ENCODE measurements around the gene SCN2B. TPM values are rescaled to one million over a fixed set of nuclear protein-coding genes. Genes with fewer than 3 reads are reported as not detected.

Gene SCN2B
- polyA plus RNA-seq, 1 donor from 2014 or later, result 1.1 TPM

DNA sequence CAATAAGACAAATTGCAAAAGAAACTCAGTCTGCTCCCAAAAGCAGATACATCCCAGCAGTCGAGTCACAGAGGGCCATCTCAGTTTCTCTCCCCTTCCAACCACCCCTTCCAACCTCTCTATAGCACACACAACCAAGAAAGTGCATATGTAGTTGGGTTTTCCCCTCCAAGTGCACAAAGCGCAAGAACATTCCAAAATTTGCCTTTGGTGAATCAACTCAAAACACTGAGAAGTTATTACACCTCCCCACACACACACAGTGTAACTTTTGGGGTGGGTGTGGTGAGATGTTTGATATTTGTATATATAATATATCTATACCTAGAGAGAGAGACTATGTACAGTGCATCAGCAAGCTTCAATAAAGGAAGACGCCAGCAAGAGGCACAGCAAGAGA is 13.6 kb downstream of the SCN2B start:
- peaks cover 12% of the 10 kb centered on the region for H3K27me3 ChIP-seq (ENCODE audit: insufficient read depth, low read depth, low read length)
- no peak overlapping the region for H3K4me2 ChIP-seq (ENCODE audit: low read length)
- H3F3A ChIP-seq (ENCODE audit: insufficient read depth, low read length, poor library complexity, severe bottlenecking), result no peaks in the 10 kb centered on the region
- no peaks in the 10 kb centered on the region for H4K20me1 ChIP-seq (ENCODE audit: insufficient read depth)
- no peaks in the 10 kb centered on the region for H3K79me2 ChIP-seq (replicated peaks; ENCODE audit: insufficient read depth, low read length)
- no peaks in the 10 kb centered on the region for H3K9me2 ChIP-seq (ENCODE audit: insufficient read depth, low read length)
- no peak overlapping the region for H3K27ac ChIP-seq (ENCODE audit: low read length)
- no peak for TF ChIP-seq RAD21 (conservative IDR thresholded peaks at IDR 0.05)
- no peak for TF ChIP-seq TAF1 (IDR thresholded peaks at IDR 0.05; ENCODE audit: low read depth)
- no peak for TF ChIP-seq EP300 (conservative IDR thresholded peaks at IDR 0.05; ENCODE audit: poor library complexity, severe bottlenecking)
- no peak for TF ChIP-seq POLR2AphosphoS5 (IDR thresholded peaks at IDR 0.05)
- TF ChIP-seq REST (IDR thresholded peaks at IDR 0.05; ENCODE audit: borderline replicate concordance), result no peak
- no peak for TF ChIP-seq MXI1 (conservative IDR thresholded peaks at IDR 0.05; ENCODE audit: poor library complexity, severe bottlenecking)
- TF ChIP-seq, protein P1, sequence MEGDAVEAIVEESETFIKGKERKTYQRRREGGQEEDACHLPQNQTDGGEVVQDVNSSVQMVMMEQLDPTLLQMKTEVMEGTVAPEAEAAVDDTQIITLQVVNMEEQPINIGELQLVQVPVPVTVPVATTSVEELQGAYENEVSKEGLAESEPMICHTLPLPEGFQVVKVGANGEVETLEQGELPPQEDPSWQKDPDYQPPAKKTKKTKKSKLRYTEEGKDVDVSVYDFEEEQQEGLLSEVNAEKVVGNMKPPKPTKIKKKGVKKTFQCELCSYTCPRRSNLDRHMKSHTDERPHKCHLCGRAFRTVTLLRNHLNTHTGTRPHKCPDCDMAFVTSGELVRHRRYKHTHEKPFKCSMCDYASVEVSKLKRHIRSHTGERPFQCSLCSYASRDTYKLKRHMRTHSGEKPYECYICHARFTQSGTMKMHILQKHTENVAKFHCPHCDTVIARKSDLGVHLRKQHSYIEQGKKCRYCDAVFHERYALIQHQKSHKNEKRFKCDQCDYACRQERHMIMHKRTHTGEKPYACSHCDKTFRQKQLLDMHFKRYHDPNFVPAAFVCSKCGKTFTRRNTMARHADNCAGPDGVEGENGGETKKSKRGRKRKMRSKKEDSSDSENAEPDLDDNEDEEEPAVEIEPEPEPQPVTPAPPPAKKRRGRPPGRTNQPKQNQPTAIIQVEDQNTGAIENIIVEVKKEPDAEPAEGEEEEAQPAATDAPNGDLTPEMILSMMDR (IDR thresholded peaks at IDR 0.05; ENCODE audit: poor library complexity, severe bottlenecking), result no peak
- TF ChIP-seq EZH2 (IDR thresholded peaks at IDR 0.05; ENCODE audit: borderline replicate concordance, insufficient read depth, low read length, poor library complexity, severe bottlenecking), result no peak
- no peak for TF ChIP-seq SMC3 (conservative IDR thresholded peaks at IDR 0.05; ENCODE audit: poor library complexity)
- H2AFZ ChIP-seq (ENCODE audit: low read depth, low read length), result no peak overlapping the region
- H3K9me3 ChIP-seq (ENCODE audit: low read length), result no peaks in the 10 kb centered on the region
- H3K4me3 ChIP-seq (ENCODE audit: low read length), result no peak overlapping the region
- H3K36me3 ChIP-seq (ENCODE audit: insufficient read depth, low read length), result no peaks in the 10 kb centered on the region
- H3K9ac ChIP-seq (ENCODE audit: low read length), result no peak overlapping the region

DNA sequence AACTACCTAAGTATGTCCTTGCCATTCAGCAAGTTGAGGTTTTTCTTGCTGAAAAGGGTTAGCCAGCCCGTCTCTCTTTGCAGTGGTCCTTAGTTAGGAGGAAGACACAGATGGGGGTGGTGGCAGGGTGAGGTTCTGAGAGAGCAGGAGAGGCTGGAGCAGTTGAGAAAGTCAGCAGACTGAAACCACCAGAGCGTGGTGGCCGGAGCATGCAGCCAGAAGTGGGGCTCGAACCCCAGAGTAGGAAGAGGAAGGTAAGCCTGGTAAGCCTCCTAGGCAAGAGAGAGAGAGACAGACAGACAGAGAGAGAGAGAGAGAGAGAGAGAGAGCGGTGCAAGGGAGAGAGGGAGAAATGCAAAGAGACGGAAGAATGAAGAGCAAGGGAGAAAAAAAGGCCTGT is 14.7 kb downstream of the SCN2B start:
- no peaks in the 10 kb centered on the region for H3F3A ChIP-seq (ENCODE audit: insufficient read depth, low read length, poor library complexity, severe bottlenecking)
- peaks cover 23% of the 10 kb centered on the region for H3K27me3 ChIP-seq (ENCODE audit: insufficient read depth, low read depth, low read length)
- TF ChIP-seq SMC3 (conservative IDR thresholded peaks at IDR 0.05; ENCODE audit: poor library complexity) (no peak), POLR2AphosphoS5 (IDR thresholded peaks at IDR 0.05) (no peak), EP300 (conservative IDR thresholded peaks at IDR 0.05; ENCODE audit: poor library complexity, severe bottlenecking) (no peak), TAF1 (IDR thresholded peaks at IDR 0.05; ENCODE audit: low read depth) (no peak), EZH2 (IDR thresholded peaks at IDR 0.05; ENCODE audit: borderline replicate concordance, insufficient read depth, low read length, poor library complexity, severe bottlenecking) (no peak), RAD21 (conservative IDR thresholded peaks at IDR 0.05) (no peak), MXI1 (conservative IDR thresholded peaks at IDR 0.05; ENCODE audit: poor library complexity, severe bottlenecking) (no peak), REST (IDR thresholded peaks at IDR 0.05; ENCODE audit: borderline replicate concordance) (no peak)
- TF ChIP-seq, protein P1 (IDR thresholded peaks at IDR 0.05; ENCODE audit: poor library complexity, severe bottlenecking), result no peak
- no peaks in the 10 kb centered on the region for H4K20me1 ChIP-seq (ENCODE audit: insufficient read depth)
- no peak overlapping the region for H2AFZ ChIP-seq (ENCODE audit: low read depth, low read length)
- H3K4me3 ChIP-seq (ENCODE audit: low read length), result no peak overlapping the region
- no peaks in the 10 kb centered on the region for H3K36me3 ChIP-seq (ENCODE audit: insufficient read depth, low read length)
- H3K27ac ChIP-seq (ENCODE audit: low read length), result no peak overlapping the region
- no peaks in the 10 kb centered on the region for H3K9me2 ChIP-seq (ENCODE audit: insufficient read depth, low read length)
- H3K9ac ChIP-seq (ENCODE audit: low read length), result no peak overlapping the region
- no peaks in the 10 kb centered on the region for H3K79me2 ChIP-seq (replicated peaks; ENCODE audit: insufficient read depth, low read length)
- H3K4me2 ChIP-seq (ENCODE audit: low read length), result no peak overlapping the region
- no peaks in the 10 kb centered on the region for H3K9me3 ChIP-seq (ENCODE audit: low read length)

All from neural cell (in vitro differentiated cells).